PC-9 (cell line): ENCODE measurements around the gene ZIC5.

Experiments
- CTCF ChIP-seq: fragments of 200-600 bp; sonication (generic); conservative IDR thresholded peaks from 2 replicates; pipeline ENCODE4 v1.6.1; 2017; ENCODE audit warnings: mixed run types, antibody characterized with exemption, mild to moderate bottlenecking, moderate library complexity
- EZH2 ChIP-seq: fragments of 200-600 bp; sonication (generic); IDR thresholded peaks from 2 replicates; pipeline ENCODE4 v1.8.0; 2017; ENCODE audit warnings: antibody characterized with exemption, low read depth

- no peak for TF ChIP-seq CTCF
- no peak for TF ChIP-seq EZH2
These were observed 9.9 kb downstream of the ZIC5 start for GRCh38 chr13:99961636-99962035.
